GM12891 (cell line): ENCODE results near the gene SEMA4D.
"Not testable (repeated sequence)": the region's sequence is repeated elsewhere in the genome, so short reads cannot be mapped to it uniquely, and the experiment has no call there.

ENCODE experiments used
- DNase-seq: peaks from one replicate; pipeline ENCODE4 v3.0.0; 2011; ENCODE audit warnings: low spot score; ENCODE audit not compliant: insufficient read length
- FAIRE-seq: peaks from 2 replicates; lab custom pipeline; 2011; peaks lifted over from hg19 to GRCh38; lab: Jason Lieb, UNC
- PAX5 ChIP-seq: IDR thresholded peaks from 2 replicates; pipeline ENCODE4 v1.6.1; 2011; ENCODE audit warnings: low read length, moderate library complexity, mild to moderate bottlenecking; ENCODE audit not compliant: insufficient read depth, severe bottlenecking
- POLR2A ChIP-seq: IDR thresholded peaks from 2 replicates; pipeline ENCODE4 v1.6.1; 2011; ENCODE audit warnings: low read depth, low read length, control low read depth
- POLR2AphosphoS5 ChIP-seq: IDR thresholded peaks from 2 replicates; pipeline ENCODE4 v1.6.1; 2011; ENCODE audit warnings: low read depth, low read length, control low read depth
- POU2F2 ChIP-seq: IDR thresholded peaks from 2 replicates; pipeline ENCODE4 v1.6.1; 2011; ENCODE audit warnings: low read depth, mild to moderate bottlenecking, control low read depth, low read length, moderate library complexity
- SPI1 ChIP-seq: IDR thresholded peaks from 2 replicates; pipeline ENCODE4 v1.6.1; 2011; ENCODE audit warnings: low read depth, low read length, control low read depth
- TAF1 ChIP-seq: IDR thresholded peaks from 2 replicates; pipeline ENCODE4 v1.6.1; 2011; ENCODE audit warnings: low read depth, low read length, control low read depth

The SEMA4D gene

DNA sequence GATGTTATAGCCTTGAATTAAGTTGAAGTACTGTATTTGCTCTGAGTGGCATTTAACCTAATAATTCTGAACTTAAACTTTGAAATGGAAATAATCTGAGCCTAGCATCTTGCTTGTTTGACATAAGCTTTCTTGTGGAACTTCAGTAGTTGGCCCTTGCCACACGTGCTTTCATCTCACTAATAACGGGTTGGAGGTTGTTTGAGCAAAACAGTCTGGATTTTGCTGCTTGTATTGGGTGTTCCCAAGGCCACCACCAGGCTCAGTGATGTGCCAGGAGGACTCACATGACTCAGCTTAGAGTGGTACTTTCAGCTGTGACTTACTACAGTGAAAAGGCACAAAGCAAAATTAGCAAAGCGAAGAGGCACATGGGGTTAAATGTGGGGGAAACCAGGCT is 143.9 kb downstream of the SEMA4D start:
- DNase-seq (no peak), FAIRE-seq (no peak)
- no peak for TF ChIP-seq POU2F2
- TF ChIP-seq POLR2AphosphoS5: no peak
- no peak for TF ChIP-seq PAX5
- no peak for TF ChIP-seq POLR2A
- TF ChIP-seq TAF1: no peak
- no peak for TF ChIP-seq SPI1

DNA sequence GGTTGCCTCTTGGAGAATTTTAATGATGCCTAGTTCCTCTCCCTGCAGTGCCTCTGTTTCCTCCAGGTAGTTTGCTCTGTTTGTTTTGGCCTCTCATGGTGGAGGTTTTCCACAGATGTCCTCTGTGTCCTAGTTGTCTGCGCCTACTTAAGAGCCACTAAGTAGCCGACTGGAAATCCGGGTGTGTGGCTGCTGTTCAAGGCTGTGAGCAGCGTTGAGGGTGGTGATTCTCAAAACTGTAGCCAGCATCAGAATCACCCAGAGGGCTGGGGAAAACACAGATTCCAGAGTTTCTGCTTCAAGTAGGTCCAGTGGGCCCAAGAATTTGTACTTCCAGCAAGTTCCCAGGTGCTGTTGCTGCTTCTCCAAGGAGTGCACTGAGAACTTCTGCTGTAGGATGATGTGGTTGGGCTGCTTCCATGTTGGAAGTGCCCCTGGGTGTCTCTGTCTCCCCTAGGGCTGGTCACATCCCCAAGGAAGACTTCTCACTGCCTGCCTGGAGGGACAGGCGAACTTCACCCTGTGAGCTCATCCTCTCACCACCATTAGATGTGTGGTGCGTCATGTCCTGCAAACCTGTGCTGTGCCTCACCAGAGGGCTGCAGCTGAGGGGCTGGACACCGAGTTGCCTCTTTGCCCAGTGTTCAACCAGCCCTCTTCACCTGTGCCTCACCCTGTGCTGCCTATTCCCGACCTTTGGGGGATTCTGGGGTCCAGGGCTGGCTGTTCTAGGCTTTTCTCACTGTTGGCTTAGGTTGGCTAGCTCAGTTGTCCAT is 144.9 kb downstream of the SEMA4D start:
- FAIRE-seq: no peak

DNA sequence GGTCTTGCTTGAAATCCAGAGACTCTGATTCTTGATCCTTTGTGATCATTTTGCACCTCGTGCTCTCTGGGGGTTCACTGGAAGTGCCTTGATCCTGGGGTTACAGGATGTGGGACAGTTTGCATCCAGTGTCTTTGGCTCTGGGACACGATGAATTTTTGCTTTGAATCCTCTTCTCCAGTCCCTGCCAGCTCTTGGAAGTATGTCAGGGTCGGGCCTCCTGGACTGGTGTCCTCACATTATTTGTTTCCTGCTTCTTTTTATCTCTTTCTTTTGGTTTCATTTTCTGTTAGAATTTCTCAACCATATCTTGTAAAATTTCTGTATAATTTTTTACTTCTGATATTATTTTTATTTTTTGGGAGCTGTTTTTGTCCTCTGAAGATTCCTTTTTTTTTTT is 145.5 kb downstream of the SEMA4D start:
- TF ChIP-seq POLR2AphosphoS5 (no peak), TAF1 (no peak), POU2F2 (no peak), SPI1 (no peak), PAX5 (no peak), POLR2A (no peak)
- no peak for FAIRE-seq
- no peak for DNase-seq

More for the DNA sequence above, 144.9 kb downstream of the SEMA4D start:
- no peak for DNase-seq
- no peak for TF ChIP-seq POLR2AphosphoS5
- no peak for TF ChIP-seq POU2F2
- no peak for TF ChIP-seq POLR2A
- TF ChIP-seq TAF1: no peak
- TF ChIP-seq PAX5: no peak
- no peak for TF ChIP-seq SPI1

DNA sequence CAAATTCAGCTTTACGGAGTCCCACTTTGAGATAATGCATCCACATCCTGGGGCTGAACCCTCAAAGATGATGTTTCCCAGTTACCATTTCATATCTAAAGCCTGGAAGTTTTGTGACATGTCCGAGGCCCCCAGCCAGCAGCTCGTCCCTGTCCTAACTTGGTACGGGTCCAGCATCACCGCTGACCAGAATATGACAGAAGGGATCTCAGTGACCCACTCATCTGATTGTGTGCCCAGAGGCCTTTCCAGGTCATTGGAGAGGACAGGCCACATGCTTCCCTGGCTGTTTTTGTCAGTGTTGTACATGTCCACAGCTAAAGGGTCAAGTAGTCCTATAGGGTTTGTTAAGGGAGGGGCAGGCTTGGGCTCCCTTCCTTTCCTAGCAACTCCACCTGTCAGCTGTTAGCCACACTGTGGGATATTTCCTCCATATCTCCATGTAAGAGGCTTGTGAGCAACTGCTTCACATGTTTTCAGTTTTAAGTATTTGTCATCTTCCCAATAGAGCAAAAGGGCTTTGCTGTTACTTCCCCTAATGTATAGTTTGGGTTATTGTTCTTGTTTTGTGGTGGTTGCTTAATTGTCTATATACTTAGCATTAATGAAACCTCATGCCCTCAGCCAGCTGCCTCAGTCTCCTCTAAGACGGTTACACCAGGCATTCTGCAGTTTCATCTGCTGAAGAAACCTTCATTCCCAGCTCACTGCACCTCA is 146.2 kb downstream of the SEMA4D start:
- DNase-seq (no peak), FAIRE-seq (peak; percentile 5)
- no peak for TF ChIP-seq POLR2AphosphoS5
- no peak for TF ChIP-seq PAX5
- no peak for TF ChIP-seq SPI1
- TF ChIP-seq POLR2A: no peak
- no peak for TF ChIP-seq TAF1
- no peak for TF ChIP-seq POU2F2

DNA sequence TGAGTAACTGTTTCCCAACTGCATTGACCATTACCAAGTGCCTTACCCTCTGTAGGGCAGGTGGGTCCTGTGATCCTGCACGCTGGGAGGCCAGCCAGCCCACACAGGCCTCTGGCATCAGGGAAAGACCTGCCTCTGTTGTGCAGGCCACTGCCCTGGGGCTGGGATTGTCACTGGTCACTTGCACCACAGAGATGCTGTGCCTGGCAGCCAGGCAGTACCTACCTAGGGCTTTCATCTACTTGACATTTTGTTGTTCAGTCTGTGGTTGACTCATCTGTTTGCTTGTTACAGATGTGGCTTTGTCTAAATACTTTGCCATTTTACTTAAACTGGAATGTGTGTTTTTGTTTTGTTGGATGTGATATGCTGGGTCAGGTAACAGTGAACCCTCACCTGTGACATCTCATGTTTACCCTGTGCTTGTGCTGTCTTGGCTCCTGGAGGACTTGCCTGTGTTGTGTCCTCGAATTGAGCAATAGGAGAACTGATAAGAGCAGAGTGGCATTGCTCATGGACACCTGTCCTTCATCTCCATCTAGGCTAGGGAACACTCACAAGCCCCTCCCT is 146.8 kb downstream of the SEMA4D start:
- TF ChIP-seq PAX5 (no peak), POU2F2 (no peak), POLR2A (no peak), SPI1 (no peak), TAF1 (no peak), POLR2AphosphoS5 (no peak)
- DNase-seq (no peak), FAIRE-seq (no peak)

DNA sequence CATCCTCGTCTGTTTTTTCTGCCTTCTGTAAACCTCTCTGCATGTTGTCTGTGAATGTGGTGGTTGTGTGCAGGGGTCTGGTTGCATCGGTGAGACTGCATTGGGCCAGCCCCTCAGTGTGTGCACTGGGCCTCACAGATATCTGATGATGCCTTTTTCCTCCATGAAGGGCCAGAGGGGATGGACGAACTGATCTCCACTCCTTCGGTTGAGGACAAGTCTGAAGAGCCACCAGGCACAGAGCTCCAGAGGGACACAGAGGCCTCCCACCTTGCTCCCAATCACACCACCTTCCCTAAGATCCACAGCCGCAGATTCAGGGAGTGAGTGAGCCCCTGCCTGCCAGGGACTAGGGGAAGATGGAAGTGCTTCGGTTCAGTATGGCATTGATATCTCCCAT is 148.3 kb downstream of the SEMA4D start:
- TF ChIP-seq POU2F2: no peak
- FAIRE-seq (no peak), DNase-seq (no peak)

DNA sequence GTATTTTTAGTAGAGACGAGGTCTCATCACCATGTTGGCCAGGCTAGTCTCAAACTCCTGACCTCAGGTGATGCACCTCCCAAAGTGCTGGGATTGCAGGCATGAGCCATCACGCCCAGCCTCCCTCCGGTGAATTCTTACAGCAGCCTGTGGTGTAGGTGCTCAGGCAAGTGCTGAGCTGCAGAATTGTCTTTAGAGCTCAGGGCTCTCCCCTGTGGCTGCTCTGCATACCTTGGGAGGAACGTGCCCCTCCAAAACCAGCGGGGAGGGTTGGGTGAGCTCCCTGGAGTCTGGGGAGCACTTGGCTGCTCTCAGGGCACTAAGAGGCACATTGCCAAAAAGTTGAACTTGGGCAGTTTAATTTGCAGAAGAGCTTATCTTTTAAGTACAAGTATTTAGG is 150.3 kb downstream of the SEMA4D start:
- TF ChIP-seq SPI1: no peak
- no peak for TF ChIP-seq TAF1
- no peak for TF ChIP-seq POLR2AphosphoS5
- TF ChIP-seq POLR2A: no peak
- no peak for TF ChIP-seq PAX5
- TF ChIP-seq POU2F2: no peak

DNA sequence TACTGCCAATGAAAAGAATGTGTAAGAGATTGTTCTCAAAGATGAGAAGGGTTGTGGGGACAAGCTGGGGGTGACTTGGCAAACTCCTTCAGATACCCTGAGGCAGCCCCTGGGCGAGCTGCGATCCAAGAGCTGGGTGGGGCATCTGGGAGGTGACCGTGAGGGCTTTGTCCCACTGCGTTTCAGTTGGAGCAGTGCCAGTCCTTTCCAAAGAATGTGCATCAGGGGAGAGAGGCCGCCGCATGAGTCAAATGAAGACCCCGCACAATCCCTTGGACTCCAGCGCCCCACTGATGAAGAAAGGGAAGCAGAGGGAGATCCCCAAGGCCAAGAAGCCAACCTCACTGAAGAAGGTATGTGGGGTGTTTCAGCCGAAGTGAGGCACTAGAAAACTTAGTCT is 151.2 kb downstream of the SEMA4D start:
- DNase-seq (no peak), FAIRE-seq (no peak)
- TF ChIP-seq SPI1: no peak
- no peak for TF ChIP-seq PAX5
- TF ChIP-seq POLR2A: no peak
- TF ChIP-seq POLR2AphosphoS5: no peak
- no peak for TF ChIP-seq POU2F2
- TF ChIP-seq TAF1: no peak

More for the DNA sequence above, 150.3 kb downstream of the SEMA4D start:
- DNase-seq: no peak
- FAIRE-seq: no peak

DNA sequence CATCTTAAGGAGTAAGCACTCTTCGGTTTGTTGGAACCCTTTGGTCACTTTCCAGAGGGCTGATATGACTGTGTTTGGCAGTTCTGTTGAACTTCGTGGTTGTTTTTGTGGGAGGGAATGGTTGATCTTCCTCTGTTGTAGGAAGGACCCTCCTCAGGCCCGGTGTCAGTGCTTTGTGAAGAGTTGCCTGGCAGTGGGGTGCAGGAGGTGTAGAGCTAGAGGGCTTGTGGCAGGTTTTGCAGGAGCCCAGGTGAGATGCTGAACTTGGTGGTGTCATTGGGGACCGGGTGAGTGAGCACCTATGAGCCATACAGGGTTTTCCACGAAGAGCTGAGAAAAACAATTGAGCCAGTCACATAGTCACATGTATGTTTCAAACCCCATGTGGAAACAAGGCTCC is 152.4 kb downstream of the SEMA4D start:
- no peak for DNase-seq
- FAIRE-seq: no peak
- TF ChIP-seq SPI1 (no peak), POLR2A (no peak), POU2F2 (no peak), POLR2AphosphoS5 (no peak), TAF1 (no peak), PAX5 (no peak)

DNA sequence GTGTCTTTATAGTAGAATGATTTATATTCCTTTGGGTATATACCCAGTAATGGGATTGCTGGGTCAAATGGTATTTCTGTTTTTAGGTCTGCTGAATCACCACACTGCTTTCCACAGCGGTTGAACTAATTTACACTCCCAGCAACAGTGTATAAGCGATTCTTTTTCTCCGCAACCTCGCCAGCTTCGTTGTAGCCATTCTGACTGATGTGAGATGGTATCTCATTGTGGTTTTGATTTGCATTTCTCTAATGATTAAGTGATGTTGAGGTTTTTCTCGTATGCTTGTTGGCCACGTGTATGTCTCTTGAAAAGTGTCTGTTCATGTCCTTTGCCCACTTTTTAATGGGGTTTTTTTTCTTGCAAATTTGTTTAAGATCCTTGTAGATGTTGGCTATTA is 154.1 kb downstream of the SEMA4D start:
- not testable (repeated sequence) for DNase-seq, FAIRE-seq

DNA sequence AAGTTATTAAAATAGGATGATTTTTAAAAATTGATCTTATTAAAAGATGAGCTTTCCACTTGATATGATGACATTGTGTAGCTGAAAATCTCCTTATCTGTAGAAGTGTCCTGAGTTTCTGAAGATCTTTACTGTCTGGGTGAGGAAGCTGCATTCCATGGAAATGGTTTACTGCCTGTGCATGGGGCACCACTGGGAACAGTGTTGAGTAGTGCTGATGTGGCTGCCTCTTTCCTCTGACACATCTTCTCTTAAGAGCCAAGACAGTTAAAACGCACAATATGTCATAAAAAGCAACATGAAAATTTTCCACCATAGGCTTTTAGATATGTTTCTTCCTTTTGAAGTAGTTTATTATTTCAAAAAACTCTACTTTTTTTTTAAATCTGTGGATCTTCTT is 155.0 kb downstream of the SEMA4D start:
- no peak for TF ChIP-seq SPI1
- no peak for TF ChIP-seq PAX5
- no peak for TF ChIP-seq POLR2AphosphoS5
- no peak for TF ChIP-seq TAF1
- FAIRE-seq (no peak), DNase-seq (no peak)
